Measurements from ENCODE around the gene SKI.

DNA sequence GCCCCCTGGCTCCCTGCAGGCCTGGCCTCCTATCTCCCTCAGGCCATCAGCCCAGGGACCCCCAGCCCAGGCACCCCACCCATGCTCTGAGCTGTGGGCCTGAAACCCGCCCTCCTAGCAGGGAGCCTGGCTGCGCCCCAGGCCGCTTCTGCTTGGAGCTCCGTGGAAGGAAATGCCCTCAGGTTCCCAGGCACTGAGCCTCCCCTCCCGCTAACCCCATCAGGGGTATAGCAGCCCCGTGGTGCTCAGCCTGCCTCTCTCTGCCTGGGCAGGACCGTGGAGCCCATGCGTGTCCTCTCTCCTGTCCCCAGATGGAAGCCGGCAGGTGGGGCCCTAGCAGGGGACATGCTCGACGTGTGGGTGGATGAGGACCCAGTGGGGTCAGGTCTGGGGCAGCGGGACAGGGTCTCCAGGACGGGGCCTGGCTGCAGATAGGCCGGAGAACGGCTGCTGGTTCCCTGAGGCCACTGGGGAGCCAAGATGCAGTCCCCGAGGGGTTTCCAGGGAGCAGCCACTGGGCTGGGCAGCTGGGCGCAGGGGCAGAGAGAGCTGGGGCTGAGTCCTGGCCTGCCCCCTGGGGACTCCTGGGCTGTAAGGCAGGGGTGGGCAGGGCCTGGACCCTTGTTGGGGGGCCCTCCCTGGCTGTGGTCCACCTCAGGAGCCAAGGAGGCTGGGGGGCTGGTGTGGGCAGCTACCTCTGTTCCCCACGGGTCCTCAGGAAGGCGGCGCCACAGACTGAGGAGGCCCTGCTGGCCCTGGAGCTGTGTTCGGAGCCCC, 87.7 kb downstream of the SKI start:
- TF ChIP-seq, protein P1, sequence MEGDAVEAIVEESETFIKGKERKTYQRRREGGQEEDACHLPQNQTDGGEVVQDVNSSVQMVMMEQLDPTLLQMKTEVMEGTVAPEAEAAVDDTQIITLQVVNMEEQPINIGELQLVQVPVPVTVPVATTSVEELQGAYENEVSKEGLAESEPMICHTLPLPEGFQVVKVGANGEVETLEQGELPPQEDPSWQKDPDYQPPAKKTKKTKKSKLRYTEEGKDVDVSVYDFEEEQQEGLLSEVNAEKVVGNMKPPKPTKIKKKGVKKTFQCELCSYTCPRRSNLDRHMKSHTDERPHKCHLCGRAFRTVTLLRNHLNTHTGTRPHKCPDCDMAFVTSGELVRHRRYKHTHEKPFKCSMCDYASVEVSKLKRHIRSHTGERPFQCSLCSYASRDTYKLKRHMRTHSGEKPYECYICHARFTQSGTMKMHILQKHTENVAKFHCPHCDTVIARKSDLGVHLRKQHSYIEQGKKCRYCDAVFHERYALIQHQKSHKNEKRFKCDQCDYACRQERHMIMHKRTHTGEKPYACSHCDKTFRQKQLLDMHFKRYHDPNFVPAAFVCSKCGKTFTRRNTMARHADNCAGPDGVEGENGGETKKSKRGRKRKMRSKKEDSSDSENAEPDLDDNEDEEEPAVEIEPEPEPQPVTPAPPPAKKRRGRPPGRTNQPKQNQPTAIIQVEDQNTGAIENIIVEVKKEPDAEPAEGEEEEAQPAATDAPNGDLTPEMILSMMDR (IDR thresholded peaks at IDR 0.05): no peak
- TF ChIP-seq POLR2A (IDR thresholded peaks at IDR 0.05) (no peak), POLR2AphosphoS5 (IDR thresholded peaks at IDR 0.05; ENCODE audit: insufficient read depth in 1 of 2, low read depth in 1 of 2) (no peak)
